Stimulated activated CD4-positive, alpha-beta T cell treated with anti-CD3 and anti-CD28 coated beads, Interleukin-12 subunit alpha, Interleukin-12 subunit beta, amount 100 ng/mL, for 4 hours (primary cell): Measurements from ENCODE around the gene P2RX7.
"Not testable (repeated sequence)": the region's sequence is repeated elsewhere in the genome, so short reads cannot be mapped to it uniquely, and the experiment has no call there.

ENCODE experiments used
- DNase-seq: peaks from one replicate; pipeline ENCODE4 v3.0.0-alpha.2; 2020

P2RX7 gene

DNA sequence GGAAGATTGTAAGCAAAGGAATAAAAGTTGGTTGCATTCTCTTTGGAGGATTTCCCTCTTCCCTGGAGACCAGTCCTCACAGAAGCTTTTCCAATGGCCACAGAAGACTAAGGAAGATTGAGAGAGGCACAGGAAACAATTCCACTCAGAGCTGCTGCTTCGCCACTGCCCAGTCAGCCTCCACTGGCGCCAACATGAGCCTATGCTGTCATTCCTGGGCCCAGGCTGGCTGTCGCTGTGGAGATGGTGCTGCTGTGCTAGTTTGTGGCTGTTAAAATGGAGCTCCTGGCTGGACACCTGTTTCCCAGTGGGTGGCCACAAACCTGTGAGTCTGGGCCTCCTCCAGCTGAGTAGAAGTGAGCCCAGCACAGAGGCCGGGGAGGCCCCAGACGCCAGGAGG is 6.6 kb downstream of the P2RX7 start:
- DNase-seq = no peak

DNA sequence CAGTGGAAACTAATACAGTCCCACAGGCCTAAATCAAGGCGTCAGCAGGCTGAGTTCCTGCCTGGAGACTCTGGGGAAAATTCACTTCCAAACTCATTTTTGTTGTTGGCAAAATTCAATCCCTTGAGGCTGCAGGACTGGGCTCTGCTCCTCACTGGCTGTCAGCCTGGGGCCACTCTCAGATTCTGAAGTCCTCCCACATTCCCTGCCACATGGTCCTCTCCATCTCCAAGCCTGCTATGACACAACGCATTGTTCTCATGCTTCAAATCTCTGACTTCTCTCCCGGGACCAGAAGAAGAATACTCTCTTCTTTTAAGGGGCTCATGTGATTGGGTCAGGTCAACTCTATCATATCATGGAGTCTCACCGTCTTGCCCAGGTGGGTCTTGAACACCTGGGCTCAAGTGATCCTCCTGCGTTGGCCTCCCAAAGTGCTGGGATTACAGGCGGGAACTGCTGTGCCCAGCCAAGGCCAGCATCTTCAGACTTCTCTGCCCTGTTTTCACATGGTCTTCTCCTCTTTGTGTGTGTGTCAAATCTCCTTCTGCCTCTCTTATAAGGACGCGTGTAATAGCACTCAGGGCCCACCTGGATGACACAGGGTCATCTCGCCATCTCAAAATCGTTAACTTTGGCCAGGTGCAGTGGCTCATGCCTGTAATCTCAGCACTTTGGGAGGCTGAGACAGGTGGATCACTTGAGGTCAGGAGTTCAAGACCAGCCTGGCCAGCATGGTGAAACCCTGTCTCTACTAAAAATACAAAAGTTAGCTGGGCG is 9.7 kb downstream of the P2RX7 start:
- no peak for DNase-seq

DNA sequence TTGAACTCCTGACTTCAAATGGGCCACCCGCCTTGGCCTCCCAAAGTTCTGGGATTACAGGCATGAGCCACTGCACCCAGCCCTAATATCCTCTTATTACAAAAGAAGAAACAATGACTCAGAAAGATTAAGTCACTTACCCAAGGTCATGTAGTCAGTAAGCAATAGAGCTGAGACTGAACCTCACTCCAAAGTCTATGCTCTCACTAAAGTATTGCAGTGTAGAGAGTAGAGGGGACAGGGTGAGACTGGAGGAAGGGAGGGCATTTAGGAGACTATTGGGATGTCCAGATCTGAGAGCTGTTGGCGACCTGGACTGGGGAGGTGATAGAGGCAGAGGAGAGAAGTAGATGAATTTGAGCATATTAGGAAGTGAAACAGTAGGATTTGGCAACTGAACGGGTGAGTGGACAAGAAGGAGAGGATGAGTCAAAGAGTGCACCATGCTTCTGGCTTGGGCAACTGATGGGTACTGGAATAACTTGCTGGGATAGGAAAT is 11.8 kb downstream of the P2RX7 start:
- DNase-seq = no peak

DNA sequence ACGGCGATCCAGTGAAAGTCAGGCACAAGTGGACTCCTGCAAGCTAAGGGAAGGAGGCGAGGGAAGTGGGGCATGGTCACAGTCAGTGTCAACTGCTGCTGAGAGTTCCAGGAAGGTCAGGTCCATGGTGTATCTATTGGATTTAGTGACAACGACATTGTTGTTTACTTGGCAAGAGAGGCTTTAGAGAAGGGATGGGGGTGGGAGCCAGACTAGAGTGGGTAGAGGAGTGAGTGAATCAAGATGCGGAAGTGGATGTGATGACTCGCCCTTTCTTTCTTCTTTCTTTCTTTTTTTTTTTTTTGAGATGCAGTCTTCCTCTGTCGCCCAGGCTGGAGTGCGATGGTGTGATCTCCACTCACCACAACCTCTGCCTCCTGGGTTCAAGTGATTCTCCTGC is 12.5 kb downstream of the P2RX7 start:
- DNase-seq = no peak

DNA sequence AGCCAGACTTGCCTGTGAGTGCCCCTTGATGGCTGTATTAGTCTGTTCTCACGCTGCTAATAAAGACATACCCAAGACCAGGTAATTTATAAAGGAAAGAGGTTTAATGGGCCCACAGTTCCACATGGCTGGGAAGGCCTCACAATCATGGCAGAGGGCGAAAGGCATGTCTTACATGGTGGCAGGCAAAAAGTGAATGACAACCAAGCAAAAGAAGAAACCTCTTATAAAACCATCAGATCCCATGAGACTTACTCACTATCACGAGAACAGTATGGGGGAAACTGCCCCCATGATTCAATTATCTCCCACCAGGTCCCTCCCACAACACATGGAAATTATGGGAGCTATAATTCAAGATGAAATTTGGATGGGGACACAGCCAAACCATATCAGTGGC is 16.6 kb downstream of the P2RX7 start:
- not testable (repeated sequence) for DNase-seq

DNA sequence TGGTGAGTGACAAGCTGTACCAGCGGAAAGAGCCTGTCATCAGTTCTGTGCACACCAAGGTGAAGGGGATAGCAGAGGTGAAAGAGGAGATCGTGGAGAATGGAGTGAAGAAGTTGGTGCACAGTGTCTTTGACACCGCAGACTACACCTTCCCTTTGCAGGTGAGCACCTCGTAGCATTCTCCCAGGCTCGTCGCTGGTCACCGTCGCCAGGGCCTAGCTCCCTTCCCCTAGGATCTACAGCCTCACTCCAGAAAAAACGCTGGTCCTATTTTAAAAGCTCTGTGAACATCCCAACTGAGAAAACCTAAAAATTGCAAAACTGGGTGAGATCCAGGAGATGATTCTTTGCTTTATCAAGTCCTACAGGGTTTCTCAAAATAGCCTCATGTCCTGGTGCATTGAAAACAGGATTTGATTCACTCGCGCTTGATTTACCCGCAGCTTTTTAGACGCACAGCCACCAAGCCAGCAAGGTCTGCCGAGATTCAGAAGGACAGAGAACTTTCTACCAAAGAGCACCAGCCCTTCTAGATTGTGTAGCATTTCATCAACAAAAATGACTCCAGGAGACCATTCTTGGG is 22.2 kb downstream of the P2RX7 start:
- no peak for DNase-seq

DNA sequence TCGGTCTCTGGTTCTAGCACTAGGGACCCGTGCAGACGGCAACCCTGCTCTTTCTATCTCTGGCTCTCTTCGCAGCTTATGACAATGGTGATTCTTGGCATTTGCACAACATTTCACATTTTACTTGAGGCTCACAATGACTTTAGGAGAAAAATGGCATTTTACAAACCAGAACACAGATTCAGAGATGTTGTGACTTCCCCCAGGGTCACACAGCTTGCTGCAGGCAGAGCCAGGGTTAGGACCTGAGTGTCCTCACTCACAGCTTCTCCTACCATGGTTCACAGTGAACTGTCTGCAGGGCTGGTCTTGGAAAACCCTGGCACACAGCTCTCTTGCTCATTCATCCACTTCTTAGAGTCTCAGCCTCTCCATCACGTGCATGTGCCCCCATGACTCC is 23.7 kb downstream of the P2RX7 start:
- DNase-seq = no peak

DNA sequence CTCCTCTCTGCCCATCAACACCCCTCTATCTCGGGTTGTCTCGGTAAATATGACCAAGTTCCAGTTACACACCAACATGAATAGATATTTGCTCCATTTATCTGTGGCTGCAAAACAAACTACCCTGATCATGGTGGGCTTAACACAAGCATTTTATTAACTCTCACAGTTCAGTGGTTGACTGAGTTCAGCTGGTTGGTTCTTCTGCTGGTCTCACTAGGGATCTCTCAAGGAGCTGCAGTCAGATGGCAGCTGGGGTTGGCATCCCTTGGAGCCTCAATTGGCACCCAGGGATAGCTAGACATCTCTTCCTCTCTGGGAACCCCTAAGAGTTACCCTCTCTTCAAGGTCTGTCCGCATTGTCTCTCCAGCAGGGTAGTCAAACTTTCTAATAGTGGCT is 25.4 kb downstream of the P2RX7 start:
- DNase-seq = no peak

DNA sequence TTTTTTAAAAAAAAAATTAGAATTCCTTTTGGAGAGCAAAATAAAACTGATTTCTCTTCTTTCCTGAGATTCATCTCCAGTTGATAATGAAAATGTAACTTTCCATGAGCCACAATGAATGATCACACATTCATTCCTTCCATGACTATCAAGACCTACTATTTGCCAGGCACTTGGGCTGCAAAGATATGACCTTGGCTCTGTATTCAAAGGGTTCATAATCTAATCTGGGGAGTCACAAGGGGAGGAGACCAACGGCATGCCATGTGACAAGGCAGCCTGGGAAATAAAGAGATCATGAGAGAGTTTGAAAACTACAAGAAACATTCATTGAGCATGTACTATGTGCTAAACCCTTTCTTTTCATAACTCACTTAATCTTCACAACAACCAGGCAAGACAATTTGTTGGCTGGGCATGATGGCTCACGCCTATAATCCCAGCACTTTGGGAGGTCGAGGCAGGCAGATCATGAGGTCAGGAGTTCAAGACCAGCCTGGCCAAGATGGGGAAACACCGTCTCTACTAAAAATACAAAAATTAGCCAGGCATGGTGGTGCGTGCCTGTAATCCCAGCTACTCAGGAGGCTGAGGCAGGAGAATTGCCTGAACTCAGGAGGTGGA is 26.2 kb downstream of the P2RX7 start:
- not testable (repeated sequence) for DNase-seq

DNA sequence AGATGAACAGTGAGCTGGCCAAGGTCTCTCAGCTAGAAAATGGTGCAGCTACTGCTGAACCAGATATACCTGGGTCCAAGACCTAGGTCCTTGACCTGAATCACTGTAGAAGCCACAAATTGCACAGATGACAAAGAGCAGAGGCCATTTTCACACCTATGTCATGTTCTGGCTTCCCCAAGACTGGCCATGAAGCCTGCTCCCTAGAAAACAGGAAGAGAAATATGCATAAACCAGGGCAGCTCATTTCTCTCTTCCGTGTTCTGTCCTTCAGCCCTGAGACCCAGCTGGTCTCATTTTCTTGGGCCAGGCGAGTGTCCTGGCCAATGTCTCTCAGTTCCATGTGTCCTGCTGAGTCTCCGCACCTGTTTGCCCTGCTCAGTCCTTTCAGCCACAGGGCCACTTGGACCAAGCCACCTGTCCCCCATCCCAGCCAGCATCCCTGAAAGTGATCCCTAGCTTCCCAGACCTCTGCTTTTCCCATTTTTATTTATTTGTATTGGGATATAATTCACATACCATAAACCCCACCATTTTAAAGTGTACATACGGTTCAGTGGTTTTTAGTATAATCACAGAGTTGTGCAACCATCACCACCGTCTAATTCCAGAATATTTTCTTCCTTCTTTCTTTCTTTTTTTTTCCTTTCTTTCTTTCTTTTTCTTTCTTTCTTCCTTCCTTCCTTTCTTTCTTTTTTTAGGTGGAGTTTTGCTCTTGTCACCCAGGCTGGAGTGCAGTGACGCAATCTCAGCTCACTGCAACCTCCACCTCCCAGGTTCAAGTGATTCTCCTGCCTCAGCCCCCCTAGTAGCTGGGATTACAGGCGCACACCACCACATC is 27.0 kb downstream of the P2RX7 start:
- no peak for DNase-seq

DNA sequence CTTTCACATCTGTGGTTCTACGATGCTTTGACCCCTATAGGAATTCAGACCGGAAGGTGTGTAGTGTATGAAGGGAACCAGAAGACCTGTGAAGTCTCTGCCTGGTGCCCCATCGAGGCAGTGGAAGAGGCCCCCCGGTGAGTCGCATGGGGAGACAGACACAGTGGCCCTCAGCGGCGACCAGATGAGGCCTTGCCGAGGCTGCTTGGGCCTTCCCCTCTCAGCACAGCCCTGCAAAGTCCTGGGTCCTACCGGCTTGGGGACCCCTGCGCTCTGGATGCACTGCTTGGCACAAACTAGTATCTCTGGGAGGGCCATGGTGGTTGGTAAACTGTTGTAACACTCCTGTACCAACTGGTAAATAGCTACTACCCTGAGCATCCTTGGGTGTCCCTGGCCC is 29.7 kb downstream of the P2RX7 start:
- no peak for DNase-seq

DNA sequence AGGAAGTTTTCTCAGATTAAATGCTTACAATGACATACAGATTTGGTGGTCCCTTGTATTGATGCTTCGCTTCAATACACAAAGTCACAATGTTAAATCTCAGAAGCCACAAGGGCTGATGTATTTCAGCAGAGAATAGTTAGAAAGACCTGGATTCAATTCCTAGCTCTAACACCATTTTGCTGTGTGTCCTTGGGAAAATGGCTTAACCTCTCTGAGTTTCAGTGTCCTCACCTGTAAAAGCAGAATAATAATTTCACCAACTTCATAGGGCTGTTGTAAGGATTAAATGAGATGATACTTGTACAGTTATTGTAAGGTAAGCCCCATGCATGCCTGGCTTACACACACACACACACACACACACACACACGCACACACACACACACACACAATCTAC is 30.3 kb downstream of the P2RX7 start:
- DNase-seq = no peak

DNA sequence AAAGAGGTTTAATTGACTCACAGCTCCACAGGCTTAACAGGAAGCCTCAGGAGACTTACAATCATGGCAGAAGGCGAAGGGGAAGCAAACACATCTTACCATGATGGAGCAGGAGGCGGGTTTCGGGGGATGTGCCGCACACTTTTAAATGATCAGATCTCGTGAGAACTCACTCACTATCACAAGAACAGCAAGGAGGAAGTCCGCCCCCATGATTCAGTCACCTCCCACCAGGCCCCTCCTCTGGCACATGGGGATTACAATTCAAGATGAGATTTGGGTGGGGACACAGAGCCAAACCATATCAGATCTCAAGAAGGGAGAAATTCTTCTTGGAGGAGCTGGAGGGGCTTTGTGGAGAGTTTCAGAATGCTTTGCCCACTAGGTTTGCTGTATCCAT is 32.2 kb downstream of the P2RX7 start:
- not testable (repeated sequence) for DNase-seq

DNA sequence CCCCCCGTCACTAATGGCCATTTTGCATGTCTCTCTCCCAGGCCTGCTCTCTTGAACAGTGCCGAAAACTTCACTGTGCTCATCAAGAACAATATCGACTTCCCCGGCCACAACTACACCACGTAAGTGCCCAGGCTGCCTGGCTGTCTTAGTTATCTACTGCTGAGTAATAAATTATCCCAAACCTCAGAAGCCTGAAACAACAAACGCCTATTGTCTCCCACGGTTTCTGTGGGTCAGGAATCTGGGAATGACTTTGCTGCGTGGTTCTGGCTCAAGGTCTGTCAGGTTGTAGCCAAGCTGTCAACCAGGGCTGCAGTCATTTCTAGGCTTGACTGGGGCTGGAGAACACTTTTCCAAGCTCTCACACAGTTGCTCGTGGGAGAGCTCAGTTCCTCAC is 32.6 kb downstream of the P2RX7 start:
- DNase-seq = no peak

DNA sequence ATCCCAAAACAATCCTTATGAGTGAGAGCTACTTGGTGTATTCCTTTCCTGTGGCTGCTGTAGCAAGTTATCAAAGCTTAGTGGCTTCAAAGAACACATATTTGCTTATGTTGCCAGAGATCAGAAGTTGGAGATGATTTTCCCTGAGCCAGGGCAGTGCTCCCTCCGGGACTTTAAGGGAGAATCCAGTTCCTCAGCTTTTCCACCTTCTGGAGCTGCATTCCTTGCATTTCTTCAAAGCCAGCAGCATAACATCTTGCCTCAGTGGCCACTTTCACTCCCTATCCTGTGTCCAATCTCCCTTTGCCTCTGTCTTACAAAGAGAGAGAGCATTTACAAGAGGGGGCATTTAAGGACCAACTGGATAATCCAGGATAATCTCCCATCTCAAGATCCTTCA is 33.7 kb downstream of the P2RX7 start:
- no peak for DNase-seq

DNA sequence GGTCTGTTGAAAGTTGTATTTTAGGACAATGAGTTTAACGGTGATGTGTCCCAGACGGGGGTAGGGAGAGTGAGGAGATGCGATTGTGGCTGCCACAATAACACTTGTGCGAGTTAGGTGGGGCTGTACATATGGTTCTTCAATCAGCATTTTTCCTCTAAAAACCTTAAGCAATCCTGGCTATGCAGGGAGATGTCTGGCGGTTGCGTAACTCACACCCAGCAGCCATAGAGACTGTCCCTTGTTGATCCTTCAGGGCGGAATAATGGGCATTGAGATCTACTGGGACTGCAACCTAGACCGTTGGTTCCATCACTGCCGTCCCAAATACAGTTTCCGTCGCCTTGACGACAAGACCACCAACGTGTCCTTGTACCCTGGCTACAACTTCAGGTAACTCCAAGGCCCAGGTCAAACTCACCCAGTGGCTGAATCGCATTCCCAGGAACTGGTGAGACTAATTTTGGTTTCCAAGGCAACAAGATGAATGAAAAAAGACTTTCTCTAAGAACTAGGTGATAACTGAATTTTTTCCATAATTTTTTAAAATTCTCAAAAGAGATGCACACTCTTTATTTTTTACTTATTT is 34.6 kb downstream of the P2RX7 start:
- no peak for DNase-seq

DNA sequence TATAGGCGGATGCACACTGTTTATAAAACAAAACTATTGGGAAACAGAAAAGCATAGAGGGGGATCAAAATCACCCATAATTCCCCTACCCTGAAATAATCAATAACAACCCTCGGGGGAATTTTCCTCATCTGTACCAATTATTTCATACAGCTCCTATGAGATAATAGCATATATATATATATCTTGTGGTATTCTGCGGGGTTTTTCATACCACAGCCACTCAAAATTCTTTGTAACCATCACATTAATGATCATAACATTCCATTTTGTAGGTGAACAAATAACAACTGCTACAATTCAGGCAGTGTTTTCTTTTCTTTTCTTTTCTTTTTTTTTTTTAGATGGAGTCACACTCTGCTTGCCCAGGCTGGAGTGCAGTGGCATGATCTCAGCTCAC is 35.3 kb downstream of the P2RX7 start:
- DNase-seq = no peak

DNA sequence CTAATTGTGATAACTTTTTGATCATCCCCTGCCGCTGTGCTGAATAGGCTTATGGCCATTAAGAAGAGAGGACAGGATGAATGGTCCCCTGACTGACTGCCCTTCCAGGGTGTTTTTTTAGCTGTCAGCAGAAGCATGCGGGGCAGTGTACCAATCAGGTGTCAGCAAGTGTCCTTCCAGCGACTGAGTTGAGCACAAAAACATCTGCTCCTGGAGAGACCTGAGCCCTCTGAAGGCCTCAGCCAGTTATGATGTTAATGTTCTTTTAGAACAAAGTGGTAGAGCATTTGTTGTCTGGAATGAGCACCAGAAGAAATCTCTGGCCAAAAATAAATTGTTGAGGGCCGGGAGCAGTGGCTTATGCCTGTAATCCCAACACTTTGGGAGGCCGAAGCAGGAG is 37.5 kb downstream of the P2RX7 start:
- DNase-seq = no peak

DNA sequence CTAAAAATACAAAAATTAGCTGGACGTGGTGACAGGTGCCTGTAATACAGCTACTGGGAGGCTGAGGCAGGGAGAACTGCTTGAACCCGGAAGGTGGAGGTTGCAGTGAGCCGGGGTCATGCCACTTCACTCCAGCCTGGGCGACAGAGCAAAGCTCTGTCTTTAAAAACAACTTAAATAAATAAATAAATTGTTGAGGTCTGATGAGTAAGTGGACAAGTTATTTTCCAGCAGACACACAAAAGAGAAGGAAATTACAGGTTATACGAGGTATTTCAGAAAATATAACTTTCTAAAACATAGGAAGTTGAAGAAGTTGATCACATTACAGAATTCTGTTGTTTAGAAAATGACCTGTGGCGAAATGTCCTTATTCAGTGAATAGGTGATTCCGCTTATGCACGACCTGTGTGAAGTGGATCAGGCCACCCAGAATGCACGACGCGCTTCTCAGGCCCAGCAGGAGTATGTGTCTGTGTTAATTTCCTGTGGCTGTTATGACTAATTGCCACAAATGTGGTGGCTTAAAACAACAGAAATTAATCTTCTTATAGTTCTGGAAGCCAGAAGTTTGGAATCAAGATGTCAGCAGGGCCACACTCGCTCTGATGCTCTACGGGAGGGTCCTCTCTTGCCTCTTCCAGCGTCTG is 38.1 kb downstream of the P2RX7 start:
- no peak for DNase-seq

DNA sequence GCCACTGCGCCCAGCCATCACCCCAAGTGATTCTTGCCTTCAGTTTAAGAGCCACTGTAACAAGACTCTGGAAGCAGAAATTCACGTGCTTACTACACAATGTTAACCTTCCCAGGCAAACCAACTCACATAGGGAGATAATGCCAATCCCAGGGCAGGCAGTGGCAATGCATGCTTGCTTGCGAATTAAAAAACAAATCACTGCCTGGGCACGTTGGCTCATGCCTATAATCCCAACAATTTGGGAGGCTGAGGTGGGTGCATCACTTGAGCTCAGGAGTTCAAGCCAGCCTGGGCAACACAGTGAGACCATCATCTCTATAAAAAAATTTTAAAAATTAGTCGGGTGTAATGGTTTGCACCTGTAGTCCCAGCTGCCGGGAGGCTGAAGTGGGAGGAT is 39.5 kb downstream of the P2RX7 start:
- no peak for DNase-seq

DNA sequence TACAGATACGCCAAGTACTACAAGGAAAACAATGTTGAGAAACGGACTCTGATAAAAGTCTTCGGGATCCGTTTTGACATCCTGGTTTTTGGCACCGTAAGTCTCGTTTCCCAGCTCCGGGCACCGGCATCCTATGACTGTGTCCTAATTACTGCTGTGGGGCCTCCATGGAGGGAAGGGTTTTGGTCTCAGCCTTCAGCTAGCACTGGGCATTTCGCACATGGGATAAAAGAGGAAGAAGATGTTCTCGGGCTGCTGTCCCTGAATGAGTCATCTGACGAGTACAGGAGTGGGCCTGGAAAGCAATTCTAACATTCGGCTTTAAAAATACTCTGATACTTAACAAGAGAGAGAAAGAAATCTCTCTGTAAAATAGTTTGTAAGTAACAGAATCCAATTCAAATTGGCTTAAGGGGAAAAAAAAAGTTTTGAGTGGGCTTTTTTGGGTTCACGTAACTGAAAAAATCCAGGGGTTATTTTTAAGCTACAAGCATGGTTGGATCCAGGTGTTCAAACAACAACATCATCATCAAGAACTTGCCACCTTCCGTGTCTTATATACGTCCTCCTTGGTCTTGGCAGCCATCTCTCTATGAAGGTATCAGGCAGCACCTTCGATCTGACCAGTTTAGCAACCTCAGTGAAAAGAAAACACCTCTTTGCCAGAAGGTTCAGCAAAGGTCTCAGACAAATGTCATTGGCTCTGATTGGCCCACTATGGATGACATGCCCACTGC is 42.9 kb downstream of the P2RX7 start:
- DNase-seq = no peak
